GM12873 (cell line): ENCODE measurements around the gene RIT2.

Source experiments
- TF ChIP-seq, protein P1 (sequence below): IDR thresholded peaks from 2 replicates; pipeline ENCODE4 v1.5.1; 2012; ENCODE audit warnings: low read depth, mild to moderate bottlenecking, moderate library complexity, low read length, control low read depth; ENCODE audit not compliant: insufficient read depth; ENCODE audit errors: missing control alignments

Gene RIT2

DNA sequence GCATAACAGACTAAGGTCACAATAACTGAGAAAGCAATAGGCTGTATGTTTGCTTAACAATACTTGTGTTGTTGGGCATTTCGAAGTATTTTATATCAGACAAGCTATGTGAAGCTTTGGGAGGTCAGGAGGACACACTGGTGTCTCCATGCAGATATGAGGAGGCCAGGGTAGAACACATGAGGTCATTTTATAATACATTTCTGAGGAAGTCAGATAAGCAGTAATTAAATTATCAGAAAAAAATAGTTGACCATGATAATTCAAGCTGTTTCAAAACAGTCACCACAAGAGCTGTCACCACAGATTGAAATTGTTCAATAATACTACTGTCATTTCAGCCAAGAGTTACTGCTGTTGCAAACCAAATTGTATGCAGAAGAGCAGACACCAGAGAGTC lies 160.6 kb downstream of the RIT2 start:
- TF ChIP-seq, protein P1, sequence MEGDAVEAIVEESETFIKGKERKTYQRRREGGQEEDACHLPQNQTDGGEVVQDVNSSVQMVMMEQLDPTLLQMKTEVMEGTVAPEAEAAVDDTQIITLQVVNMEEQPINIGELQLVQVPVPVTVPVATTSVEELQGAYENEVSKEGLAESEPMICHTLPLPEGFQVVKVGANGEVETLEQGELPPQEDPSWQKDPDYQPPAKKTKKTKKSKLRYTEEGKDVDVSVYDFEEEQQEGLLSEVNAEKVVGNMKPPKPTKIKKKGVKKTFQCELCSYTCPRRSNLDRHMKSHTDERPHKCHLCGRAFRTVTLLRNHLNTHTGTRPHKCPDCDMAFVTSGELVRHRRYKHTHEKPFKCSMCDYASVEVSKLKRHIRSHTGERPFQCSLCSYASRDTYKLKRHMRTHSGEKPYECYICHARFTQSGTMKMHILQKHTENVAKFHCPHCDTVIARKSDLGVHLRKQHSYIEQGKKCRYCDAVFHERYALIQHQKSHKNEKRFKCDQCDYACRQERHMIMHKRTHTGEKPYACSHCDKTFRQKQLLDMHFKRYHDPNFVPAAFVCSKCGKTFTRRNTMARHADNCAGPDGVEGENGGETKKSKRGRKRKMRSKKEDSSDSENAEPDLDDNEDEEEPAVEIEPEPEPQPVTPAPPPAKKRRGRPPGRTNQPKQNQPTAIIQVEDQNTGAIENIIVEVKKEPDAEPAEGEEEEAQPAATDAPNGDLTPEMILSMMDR, result no peak

DNA sequence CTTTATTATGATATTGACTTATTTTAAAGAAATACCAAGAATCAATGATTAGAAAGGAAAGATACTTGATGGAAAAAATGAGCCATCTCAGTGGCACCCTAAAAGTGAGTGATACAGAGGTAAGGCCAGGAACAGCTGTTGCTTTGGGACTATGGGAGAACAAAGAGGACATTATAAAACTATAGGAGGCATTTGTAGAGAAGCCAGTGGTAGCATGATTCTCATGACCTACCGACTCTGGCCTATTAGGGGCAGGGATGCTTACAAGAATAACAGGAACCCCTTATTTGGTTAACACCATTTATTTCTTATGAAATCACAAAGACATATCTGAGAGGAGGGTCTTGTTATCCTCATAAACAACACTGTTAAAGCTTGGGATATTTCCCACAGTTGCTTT lies 162.2 kb downstream of the RIT2 start:
- TF ChIP-seq, protein P1, result no peak

DNA sequence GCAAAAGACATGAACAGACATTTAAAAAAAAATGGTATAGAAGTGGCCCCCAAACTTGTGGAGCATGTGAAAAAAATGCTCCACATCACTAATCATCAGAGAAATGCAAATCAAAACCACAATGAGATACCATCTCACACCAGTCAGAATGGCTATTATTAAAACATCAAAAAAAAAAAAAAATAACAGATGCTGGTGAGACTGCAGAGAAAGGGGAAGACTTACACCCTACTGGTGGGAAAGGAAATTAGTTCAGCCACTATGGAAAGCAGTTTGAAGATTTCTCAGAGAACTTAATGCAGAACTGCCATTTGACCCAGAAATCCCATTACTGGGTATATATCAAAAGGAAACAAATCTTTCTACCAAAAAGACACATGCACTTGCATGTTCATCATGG lies 164.8 kb downstream of the RIT2 start:
- TF ChIP-seq, protein P1, result no peak

DNA sequence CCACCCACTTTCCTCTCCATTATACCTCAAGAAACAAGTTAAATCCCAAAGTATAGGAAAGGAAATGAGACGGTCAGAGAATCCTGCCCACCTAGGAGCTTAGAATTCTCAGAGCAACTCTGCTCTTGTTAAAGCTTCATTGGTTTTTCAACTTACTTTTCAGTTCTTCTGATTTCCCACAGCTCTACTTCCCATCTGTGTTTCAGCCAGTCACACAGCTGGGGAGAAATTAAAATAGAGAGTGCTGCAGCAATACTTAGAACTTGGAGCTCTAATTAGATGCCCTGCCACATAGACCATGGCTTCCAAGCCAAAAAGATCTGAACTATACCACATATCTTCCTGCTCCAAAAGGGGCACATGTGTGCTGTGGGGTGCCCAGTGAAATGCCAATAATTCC lies 166.7 kb downstream of the RIT2 start:
- TF ChIP-seq, protein P1, result no peak

DNA sequence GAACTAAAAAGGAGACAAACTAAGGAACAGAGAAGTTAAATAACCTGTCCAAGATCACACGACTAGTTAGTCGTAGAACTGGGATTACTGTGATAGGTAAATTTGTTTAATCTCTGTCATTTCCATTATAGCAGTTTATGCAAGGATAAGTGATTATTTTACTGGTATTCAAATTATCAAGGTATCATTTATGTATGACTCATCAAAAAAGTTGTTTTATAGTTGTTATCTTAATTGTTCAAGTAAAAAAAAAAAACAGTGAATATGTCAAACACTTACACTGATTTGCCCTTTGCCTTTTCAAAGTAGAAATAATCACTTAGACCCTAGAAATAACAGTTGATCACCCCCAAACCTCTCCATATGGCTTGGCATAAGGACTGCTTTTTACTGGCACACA lies 173.6 kb downstream of the RIT2 start:
- TF ChIP-seq, protein P1, result no peak

DNA sequence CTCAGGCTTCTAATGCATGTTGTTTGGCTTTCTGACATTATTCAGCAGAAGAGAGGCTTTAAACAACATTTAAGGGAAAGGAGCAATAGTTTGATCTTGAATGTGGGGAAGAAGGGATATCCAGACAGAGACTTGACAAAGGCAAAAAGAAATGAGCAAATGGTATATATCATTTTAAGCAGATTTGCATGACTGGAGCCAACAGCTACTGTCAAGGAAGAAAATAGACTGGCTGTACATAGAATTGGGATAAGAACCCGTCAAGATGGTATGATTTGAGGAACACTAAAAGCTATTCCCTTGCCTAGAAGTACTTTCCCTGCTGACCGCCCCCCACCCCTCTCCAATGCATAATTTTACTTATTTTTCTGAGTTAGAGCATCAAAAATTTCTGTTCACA lies 174.5 kb downstream of the RIT2 start:
- TF ChIP-seq, protein P1, result no peak

DNA sequence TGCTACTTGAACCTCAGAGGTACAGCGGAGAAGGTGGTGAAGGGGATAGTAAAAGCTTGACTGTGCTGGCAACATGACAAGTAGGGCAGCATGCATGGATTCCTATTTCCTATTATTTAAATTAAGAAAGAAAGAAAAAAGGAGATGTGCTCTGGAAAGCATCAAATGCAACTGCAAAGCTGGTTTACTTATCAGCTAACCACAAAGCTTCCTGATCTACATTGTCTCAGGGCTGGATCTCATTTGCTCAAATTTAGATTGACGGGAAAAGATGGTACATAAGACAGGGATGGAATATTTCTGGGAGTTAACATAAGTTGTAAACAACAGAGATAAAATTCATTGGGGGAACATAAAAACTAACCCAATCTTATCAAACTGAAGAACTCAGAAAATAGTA lies 178.0 kb downstream of the RIT2 start:
- TF ChIP-seq, protein P1, result no peak
